ENCODE data around the gene PLA2G4A.

DNA sequence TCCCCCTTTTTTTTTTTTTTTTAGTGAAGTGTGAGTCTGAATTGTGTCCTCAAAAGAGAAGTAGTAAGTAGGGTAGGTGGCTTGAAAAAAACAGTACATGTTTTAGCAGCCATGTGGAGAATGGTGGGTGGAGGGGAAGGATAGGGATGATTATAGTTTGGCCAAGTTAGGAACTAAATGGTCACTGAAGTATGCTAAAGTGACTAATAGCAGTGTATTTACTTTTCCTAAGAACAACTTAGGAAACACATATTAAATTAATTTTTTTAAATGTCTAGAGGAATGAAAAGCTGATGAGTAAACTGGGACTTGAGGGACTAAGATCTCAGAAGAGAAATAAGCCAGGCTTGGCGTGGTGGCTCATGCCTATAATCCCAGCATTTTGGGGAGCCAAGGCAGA lies 55.5 kb downstream of the PLA2G4A start:
- TF ChIP-seq, protein P1, sequence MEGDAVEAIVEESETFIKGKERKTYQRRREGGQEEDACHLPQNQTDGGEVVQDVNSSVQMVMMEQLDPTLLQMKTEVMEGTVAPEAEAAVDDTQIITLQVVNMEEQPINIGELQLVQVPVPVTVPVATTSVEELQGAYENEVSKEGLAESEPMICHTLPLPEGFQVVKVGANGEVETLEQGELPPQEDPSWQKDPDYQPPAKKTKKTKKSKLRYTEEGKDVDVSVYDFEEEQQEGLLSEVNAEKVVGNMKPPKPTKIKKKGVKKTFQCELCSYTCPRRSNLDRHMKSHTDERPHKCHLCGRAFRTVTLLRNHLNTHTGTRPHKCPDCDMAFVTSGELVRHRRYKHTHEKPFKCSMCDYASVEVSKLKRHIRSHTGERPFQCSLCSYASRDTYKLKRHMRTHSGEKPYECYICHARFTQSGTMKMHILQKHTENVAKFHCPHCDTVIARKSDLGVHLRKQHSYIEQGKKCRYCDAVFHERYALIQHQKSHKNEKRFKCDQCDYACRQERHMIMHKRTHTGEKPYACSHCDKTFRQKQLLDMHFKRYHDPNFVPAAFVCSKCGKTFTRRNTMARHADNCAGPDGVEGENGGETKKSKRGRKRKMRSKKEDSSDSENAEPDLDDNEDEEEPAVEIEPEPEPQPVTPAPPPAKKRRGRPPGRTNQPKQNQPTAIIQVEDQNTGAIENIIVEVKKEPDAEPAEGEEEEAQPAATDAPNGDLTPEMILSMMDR (IDR thresholded peaks at IDR 0.05; ENCODE audit: poor library complexity, severe bottlenecking), result no peak
- TF ChIP-seq POLR2AphosphoS5 (IDR thresholded peaks at IDR 0.05) (no peak), EP300 (conservative IDR thresholded peaks at IDR 0.05; ENCODE audit: poor library complexity, severe bottlenecking) (no peak), MXI1 (conservative IDR thresholded peaks at IDR 0.05; ENCODE audit: poor library complexity, severe bottlenecking) (no peak), RAD21 (conservative IDR thresholded peaks at IDR 0.05) (no peak), TAF1 (IDR thresholded peaks at IDR 0.05; ENCODE audit: low read depth) (no peak), SMC3 (conservative IDR thresholded peaks at IDR 0.05; ENCODE audit: poor library complexity) (no peak)
- TF ChIP-seq, protein P2, sequence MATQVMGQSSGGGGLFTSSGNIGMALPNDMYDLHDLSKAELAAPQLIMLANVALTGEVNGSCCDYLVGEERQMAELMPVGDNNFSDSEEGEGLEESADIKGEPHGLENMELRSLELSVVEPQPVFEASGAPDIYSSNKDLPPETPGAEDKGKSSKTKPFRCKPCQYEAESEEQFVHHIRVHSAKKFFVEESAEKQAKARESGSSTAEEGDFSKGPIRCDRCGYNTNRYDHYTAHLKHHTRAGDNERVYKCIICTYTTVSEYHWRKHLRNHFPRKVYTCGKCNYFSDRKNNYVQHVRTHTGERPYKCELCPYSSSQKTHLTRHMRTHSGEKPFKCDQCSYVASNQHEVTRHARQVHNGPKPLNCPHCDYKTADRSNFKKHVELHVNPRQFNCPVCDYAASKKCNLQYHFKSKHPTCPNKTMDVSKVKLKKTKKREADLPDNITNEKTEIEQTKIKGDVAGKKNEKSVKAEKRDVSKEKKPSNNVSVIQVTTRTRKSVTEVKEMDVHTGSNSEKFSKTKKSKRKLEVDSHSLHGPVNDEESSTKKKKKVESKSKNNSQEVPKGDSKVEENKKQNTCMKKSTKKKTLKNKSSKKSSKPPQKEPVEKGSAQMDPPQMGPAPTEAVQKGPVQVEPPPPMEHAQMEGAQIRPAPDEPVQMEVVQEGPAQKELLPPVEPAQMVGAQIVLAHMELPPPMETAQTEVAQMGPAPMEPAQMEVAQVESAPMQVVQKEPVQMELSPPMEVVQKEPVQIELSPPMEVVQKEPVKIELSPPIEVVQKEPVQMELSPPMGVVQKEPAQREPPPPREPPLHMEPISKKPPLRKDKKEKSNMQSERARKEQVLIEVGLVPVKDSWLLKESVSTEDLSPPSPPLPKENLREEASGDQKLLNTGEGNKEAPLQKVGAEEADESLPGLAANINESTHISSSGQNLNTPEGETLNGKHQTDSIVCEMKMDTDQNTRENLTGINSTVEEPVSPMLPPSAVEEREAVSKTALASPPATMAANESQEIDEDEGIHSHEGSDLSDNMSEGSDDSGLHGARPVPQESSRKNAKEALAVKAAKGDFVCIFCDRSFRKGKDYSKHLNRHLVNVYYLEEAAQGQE (IDR thresholded peaks at IDR 0.05; ENCODE audit: borderline replicate concordance), result no peak

All from neural cell (in vitro differentiated cells).